HG02678 (cell line): Measurements from ENCODE around the gene SNED1.

Source experiments
- ATAC-seq: cut with Tn5 transposase; IDR thresholded peaks from one replicate; pipeline ENCODE4 v1.9.1; 2021; ENCODE audit warnings: mild to moderate bottlenecking, moderate library complexity; ENCODE audit not compliant: unreplicated experiment

The SNED1 gene

GRCh38 chr2:241123816-241124536 is 125.6 kb downstream of the SNED1 start:
- no peak for ATAC-seq

DNA sequence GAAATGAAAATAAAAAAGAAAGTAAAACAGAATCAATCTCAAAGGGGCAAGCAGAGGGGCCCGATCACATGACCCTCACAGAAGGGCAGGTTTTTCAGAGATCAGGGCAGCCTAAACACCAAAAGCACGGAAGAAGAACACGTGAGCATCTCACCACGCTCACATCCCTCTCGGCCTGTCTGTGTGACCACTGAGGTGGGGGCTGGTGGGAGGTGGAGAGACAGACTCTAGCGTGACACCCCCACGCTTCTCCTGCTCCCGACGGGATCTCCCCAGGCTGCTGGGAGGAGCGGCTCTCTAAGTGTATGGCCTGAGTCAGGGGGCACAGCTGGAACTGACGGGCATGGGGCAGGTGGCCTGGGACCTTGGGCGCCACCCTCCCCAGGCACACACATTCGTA is 127.2 kb downstream of the SNED1 start:
- ATAC-seq: no peak

- no peak for ATAC-seq
Observed at GRCh38 chr2:241126201-241126611, 127.8 kb downstream of the SNED1 start.

- ATAC-seq: no peak
Observed at GRCh38 chr2:241126771-241127202, 128.4 kb downstream of the SNED1 start.

GRCh38 chr2:241128266-241128665 is 129.8 kb downstream of the SNED1 start:
- no peak for ATAC-seq

GRCh38 chr2:241129086-241129871 is 130.9 kb downstream of the SNED1 start:
- ATAC-seq: no peak

DNA sequence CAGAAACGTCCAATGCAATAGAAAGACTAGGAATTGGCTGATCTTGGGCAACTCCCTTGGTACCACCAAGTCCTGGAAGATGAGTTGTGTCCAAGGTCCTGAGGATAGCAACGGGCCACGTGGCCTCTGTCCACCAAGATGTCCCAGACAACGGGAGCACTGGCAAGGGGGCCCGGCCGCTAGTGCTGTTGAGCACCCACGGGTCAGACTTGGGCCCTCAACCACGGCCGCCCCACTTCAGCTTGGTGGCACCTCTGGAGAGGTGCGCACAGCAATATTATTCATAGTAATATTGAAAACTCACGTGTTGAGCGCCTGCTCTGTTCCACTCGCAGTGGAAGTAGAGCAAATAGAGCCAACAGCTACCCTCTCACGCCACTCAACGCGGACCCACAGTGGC is 131.9 kb downstream of the SNED1 start:
- no peak for ATAC-seq

- no peak for ATAC-seq
Observed at GRCh38 chr2:241131531-241131930, 133.1 kb downstream of the SNED1 start.

GRCh38 chr2:241132538-241133435 is 134.4 kb downstream of the SNED1 start:
- ATAC-seq: no peak

GRCh38 chr2:241133436-241133820 is 135.0 kb downstream of the SNED1 start:
- ATAC-seq: no peak

- ATAC-seq: no peak
Observed at GRCh38 chr2:241134711-241135110, 136.3 kb downstream of the SNED1 start.

- ATAC-seq: no peak
Observed at GRCh38 chr2:241135737-241136136, 137.3 kb downstream of the SNED1 start.

DNA sequence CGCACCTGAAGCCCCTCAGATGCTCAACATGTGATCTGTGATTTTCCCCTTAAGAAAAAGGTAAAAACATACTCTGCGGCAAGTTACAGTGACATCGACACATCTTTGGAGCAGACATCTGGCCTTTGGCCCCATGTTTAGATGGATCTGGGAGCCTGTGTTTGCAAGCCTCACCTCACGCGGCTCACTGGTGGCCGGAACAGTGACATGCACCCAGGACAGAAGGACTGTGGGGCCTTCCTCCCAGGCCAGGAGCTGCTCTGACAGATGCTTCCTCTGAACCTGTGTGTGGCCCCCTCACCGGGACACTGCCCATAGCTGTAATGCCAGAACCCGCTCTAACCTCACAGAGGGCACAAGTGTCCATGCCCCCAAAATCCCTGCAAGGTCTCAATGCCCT is 137.8 kb downstream of the SNED1 start:
- no peak for ATAC-seq

DNA sequence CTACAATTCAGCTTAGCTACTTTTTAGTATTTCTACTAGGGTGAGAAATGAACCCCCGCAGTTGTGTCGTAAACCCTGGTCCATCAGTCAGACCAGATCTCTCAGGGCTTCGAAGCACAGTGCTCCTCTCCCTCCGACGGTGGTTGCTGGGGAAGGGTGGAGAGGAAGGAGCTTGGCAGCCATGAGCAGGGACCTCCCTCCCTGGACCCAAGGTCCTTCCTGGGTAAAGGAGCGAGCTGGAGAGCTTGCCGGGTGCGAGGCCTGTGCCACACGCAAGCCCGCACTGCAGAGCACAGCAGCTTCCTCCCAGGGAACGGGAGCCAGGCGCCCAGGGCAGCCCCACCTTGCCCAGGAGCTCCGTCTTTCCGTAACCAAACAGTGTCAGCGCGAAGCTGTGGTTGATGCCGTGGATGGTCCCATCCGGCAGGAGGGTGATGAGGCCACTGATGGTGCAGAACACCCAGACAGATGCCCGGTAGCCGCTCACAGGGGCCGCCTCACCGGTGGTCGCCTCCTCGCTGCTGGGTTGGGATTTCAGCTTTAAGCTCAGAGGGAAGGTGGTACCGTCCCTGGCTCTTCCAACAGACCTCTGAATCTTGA is 138.3 kb downstream of the SNED1 start:
- ATAC-seq: no peak

- no peak for ATAC-seq
Observed at GRCh38 chr2:241137276-241138190, 139.1 kb downstream of the SNED1 start.

DNA sequence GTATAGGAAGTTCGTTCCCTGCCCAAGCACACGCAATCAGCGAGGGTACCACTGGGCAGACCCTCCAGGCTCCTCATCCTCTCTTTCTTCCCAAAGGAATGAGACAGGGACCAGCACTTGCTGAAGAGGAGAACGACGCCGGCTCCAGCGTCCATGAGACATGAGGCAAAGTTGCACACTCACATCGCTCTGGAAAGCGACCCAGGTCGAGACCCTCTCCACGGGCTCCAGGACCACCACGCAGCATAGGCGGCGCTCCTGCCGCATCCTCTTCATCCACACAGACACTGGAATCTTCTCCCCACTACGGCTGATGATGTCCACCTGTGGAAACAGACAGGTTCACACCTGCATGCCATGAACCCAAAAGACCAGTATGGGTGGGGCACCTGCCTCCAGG is 140.1 kb downstream of the SNED1 start:
- no peak for ATAC-seq

GRCh38 chr2:241139531-241140444 is 141.4 kb downstream of the SNED1 start:
- no peak for ATAC-seq

DNA sequence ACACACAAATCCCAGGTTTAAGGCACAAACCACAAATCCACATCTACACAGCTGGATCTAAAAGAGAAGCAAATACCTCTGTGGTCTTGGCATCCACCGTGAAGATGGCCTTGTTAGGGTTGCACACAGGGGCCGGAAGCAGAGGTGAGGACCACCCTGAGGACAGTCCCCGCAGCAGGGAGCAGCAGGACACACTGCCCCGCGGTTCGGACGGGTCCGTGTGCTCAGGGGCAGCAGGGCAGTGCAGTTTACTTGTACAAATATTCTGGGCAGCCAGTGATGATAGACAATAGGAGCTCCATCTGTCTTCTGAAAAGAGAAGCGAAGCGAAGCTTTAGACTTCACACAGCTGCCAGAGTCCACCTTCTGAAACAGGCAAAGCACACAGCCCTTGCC is 142.0 kb downstream of the SNED1 start:
- no peak for ATAC-seq

GRCh38 chr2:241141214-241141770 is 142.9 kb downstream of the SNED1 start:
- no peak for ATAC-seq
